NCI-H82 (cell line): Measurements from ENCODE around the gene ABHD17B.

Experiments
- DNase-seq: peaks from one replicate; lab custom pipeline; 2025; lab: John Stamatoyannopoulos, UW

The ABHD17B gene

GRCh38 chr9:71819115-71819739 lies 91.8 kb downstream of the ABHD17B start:
- peak; percentile 61 for DNase-seq

- DNase-seq = no peak
These were observed 94.0 kb downstream of the ABHD17B start for GRCh38 chr9:71816916-71817451.
